ENCODE measurements around the gene SPTLC3.

Gene SPTLC3

GRCh38 chr20:13211956-13212618 is 203.3 kb downstream of the SPTLC3 start:
- no peak for DNase-seq (ENCODE audit: low read depth)
- no peak for TF ChIP-seq CTCF (IDR thresholded peaks at IDR 0.05; ENCODE audit: low read depth, low read length, missing control alignments)
- H3K4me3 ChIP-seq (ENCODE audit: low read depth, low read length) = no peak overlapping the region

- DNase-seq (ENCODE audit: low read depth) = no peak
- no peak overlapping the region for H3K4me3 ChIP-seq (ENCODE audit: low read depth, low read length)
These were observed 204.0 kb downstream of the SPTLC3 start for GRCh38 chr20:13212750-13213149.

GRCh38 chr20:13213335-13213734 is 204.6 kb downstream of the SPTLC3 start:
- TF ChIP-seq CTCF (IDR thresholded peaks at IDR 0.05; ENCODE audit: low read depth, low read length, missing control alignments) = no peak
- no peak overlapping the region for H3K4me3 ChIP-seq (ENCODE audit: low read depth, low read length)
- DNase-seq (ENCODE audit: low read depth) = no peak

More at GRCh38 chr20:13212750-13213149, 204.0 kb downstream of the SPTLC3 start:
- no peak for TF ChIP-seq CTCF (IDR thresholded peaks at IDR 0.05; ENCODE audit: low read depth, low read length, missing control alignments)

- no peak for DNase-seq (ENCODE audit: low read depth)
- H3K4me3 ChIP-seq (ENCODE audit: low read depth, low read length) = no peak overlapping the region
- no peak for TF ChIP-seq CTCF (IDR thresholded peaks at IDR 0.05; ENCODE audit: low read depth, low read length, missing control alignments)
These were observed 207.8 kb downstream of the SPTLC3 start for GRCh38 chr20:13216533-13216932.

Data from GM12864 (cell line).